ENCODE results near the gene CDKN2D.
"Not testable (repeated sequence)": the region's sequence is repeated elsewhere in the genome, so short reads cannot be mapped to it uniquely, and the experiment has no call there.

Gene CDKN2D

GRCh38 chr19:10544242-10544752 lies 24.5 kb downstream of the CDKN2D start:
- H3K27ac ChIP-seq (ENCODE audit: low read depth, low read length) = peak overlapping the region; percentile 41
- peak overlapping the region; percentile 92 for H3K9ac ChIP-seq (ENCODE audit: low read length)
- TF ChIP-seq CTCF (IDR thresholded peaks at IDR 0.05; ENCODE audit: insufficient read depth, low read length, poor library complexity, severe bottlenecking) (no peak), EZH2phosphoT487 (conservative IDR thresholded peaks at IDR 0.05; ENCODE audit: low read length) (no peak)
- H3K36me3 ChIP-seq (ENCODE audit: low read length) = no peaks in the 10 kb centered on the region
- no peaks in the 10 kb centered on the region for H3K27me3 ChIP-seq (ENCODE audit: low read length)
- H3F3A ChIP-seq (ENCODE audit: insufficient read depth) = peaks cover 10% of the 10 kb centered on the region
- H2AFZ ChIP-seq (ENCODE audit: low read depth, low read length, severe bottlenecking) = peak overlapping the region; percentile 90
- peak overlapping the region; percentile 94 for H3K4me3 ChIP-seq (ENCODE audit: insufficient read depth, low read length, poor library complexity, severe bottlenecking)
- peaks cover 7% of the 10 kb centered on the region; the same call in 1 of the 2 replicates for H3K79me2 ChIP-seq (ENCODE audit: insufficient read depth, low read length)
- no peaks in the 10 kb centered on the region for H3K9me3 ChIP-seq (ENCODE audit: insufficient read depth, low read length)
- no peaks in the 10 kb centered on the region for H4K20me1 ChIP-seq (ENCODE audit: low read depth, low read length)
- H3K9me2 ChIP-seq (replicated peaks; ENCODE audit: insufficient read depth, low read length) = no peaks in the 10 kb centered on the region
- H3K4me2 ChIP-seq (ENCODE audit: low read depth, low read length, poor library complexity, severe bottlenecking) = peak overlapping the region; percentile 74

GRCh38 chr19:10543420-10544241 lies 25.1 kb downstream of the CDKN2D start, which contains the start of gene ATG4D:
TSS of gene ATG4D (plus strand) at chr19:10543904. CDS start at chr19:10544091, 187 bp downstream.
- Histone ChIP-seq H4K20me1 (ENCODE audit: low read depth, low read length) (no peaks in the 10 kb centered on the region), H3F3A (ENCODE audit: insufficient read depth) (peaks cover 10% of the 10 kb centered on the region), H2AFZ (ENCODE audit: low read depth, low read length, severe bottlenecking) (peak within 1 kb of the TSS; percentile 90), H3K27me3 (ENCODE audit: low read length) (no peaks in the 10 kb centered on the region), H3K79me2 (ENCODE audit: insufficient read depth, low read length) (peaks cover 7% of the 10 kb centered on the region; the same call in 1 of the 2 replicates), H3K4me3 (ENCODE audit: insufficient read depth, low read length, poor library complexity, severe bottlenecking) (peak within 1 kb of the TSS; percentile 94), H3K9me3 (ENCODE audit: insufficient read depth, low read length) (no peaks in the 10 kb centered on the region), H3K9ac (ENCODE audit: low read length) (peak within 1 kb of the TSS; percentile 92), H3K9me2 (replicated peaks; ENCODE audit: insufficient read depth, low read length) (no peaks in the 10 kb centered on the region), H3K4me2 (ENCODE audit: low read depth, low read length, poor library complexity, severe bottlenecking) (peak within 1 kb of the TSS; percentile 74), H3K27ac (ENCODE audit: low read depth, low read length) (peak within 1 kb of the TSS; percentile 41), H3K36me3 (ENCODE audit: low read length) (no peaks in the 10 kb centered on the region)
- TF ChIP-seq CTCF (IDR thresholded peaks at IDR 0.05; ENCODE audit: insufficient read depth, low read length, poor library complexity, severe bottlenecking) (no peak), EZH2phosphoT487 (conservative IDR thresholded peaks at IDR 0.05; ENCODE audit: low read length) (no peak)

- Histone ChIP-seq H2AFZ (ENCODE audit: low read depth, low read length, severe bottlenecking) (no peak overlapping the region), H3K9ac (ENCODE audit: low read length) (peak overlapping the region; percentile 92; the same call in 1 of the 2 replicates)
Observed at GRCh38 chr19:10543059-10543419, 25.7 kb downstream of the CDKN2D start.

GRCh38 chr19:10539016-10539415 lies 29.8 kb downstream of the CDKN2D start:
- not testable (repeated sequence) for H2AFZ ChIP-seq (ENCODE audit: low read depth, low read length, severe bottlenecking); H3K9me2 ChIP-seq (replicated peaks; ENCODE audit: insufficient read depth, low read length); H3K9ac ChIP-seq (ENCODE audit: low read length); H3K79me2 ChIP-seq (ENCODE audit: insufficient read depth, low read length); H3K27me3 ChIP-seq (ENCODE audit: low read length); H3K36me3 ChIP-seq (ENCODE audit: low read length); H3K9me3 ChIP-seq (ENCODE audit: insufficient read depth, low read length); H4K20me1 ChIP-seq (ENCODE audit: low read depth, low read length); H3K27ac ChIP-seq (ENCODE audit: low read depth, low read length); H3K4me3 ChIP-seq (ENCODE audit: insufficient read depth, low read length, poor library complexity, severe bottlenecking); H3K4me2 ChIP-seq (ENCODE audit: low read depth, low read length, poor library complexity, severe bottlenecking)
- H3F3A ChIP-seq (ENCODE audit: insufficient read depth) = peaks cover 10% of the 10 kb centered on the region

More at GRCh38 chr19:10543059-10543419, 25.7 kb downstream of the CDKN2D start:
- Histone ChIP-seq H3K9me3 (ENCODE audit: insufficient read depth, low read length) (no peaks in the 10 kb centered on the region), H3K4me3 (ENCODE audit: insufficient read depth, low read length, poor library complexity, severe bottlenecking) (peak overlapping the region; percentile 94), H4K20me1 (ENCODE audit: low read depth, low read length) (no peaks in the 10 kb centered on the region), H3K4me2 (ENCODE audit: low read depth, low read length, poor library complexity, severe bottlenecking) (peak overlapping the region; percentile 74), H3K27ac (ENCODE audit: low read depth, low read length) (no peak overlapping the region), H3K36me3 (ENCODE audit: low read length) (no peaks in the 10 kb centered on the region), H3K27me3 (ENCODE audit: low read length) (no peaks in the 10 kb centered on the region), H3F3A (ENCODE audit: insufficient read depth) (peaks cover 10% of the 10 kb centered on the region), H3K79me2 (ENCODE audit: insufficient read depth, low read length) (peaks cover 7% of the 10 kb centered on the region; the same call in 1 of the 2 replicates), H3K9me2 (replicated peaks; ENCODE audit: insufficient read depth, low read length) (no peaks in the 10 kb centered on the region)
- no peak for TF ChIP-seq CTCF (IDR thresholded peaks at IDR 0.05; ENCODE audit: insufficient read depth, low read length, poor library complexity, severe bottlenecking)
- no peak for TF ChIP-seq EZH2phosphoT487 (conservative IDR thresholded peaks at IDR 0.05; ENCODE audit: low read length)
